CD4-positive, alpha-beta T cell (primary cell): ENCODE measurements around the gene PLXNC1. TPM values are rescaled to one million over a fixed set of nuclear protein-coding genes. Genes with fewer than 3 reads are reported as not detected.

Source experiments
- ATAC-seq: fragments of 200-7000 bp; cut with Tn5 transposase; one replicate; pipeline ENCODE4 v1.10.0; 2022; ENCODE audit warnings: mild to moderate bottlenecking; ENCODE audit not compliant: poor library complexity
- CTCF ChIA-PET: fragments of 350-600 bp; sonication (Branson Sonifier 250); formaldehyde crosslinking; loops from one replicate; lab custom pipeline; 2021; ENCODE audit warnings: antibody characterized with exemption, inconsistent platforms; lab: Charles Lee
- POLR2A ChIA-PET: fragments of 350-600 bp; sonication (Branson Sonifier 250); formaldehyde crosslinking; loops from one replicate; lab custom pipeline; 2021; ENCODE audit warnings: antibody characterized with exemption, inconsistent platforms; lab: Charles Lee
- DNase-seq, 14 experiments: peaks; one replicate each; pipeline ENCODE4 v3.0.0-alpha.2; 2013 to 2020; ENCODE audit warnings: mixed read lengths in 2 of 14
- H3K27ac ChIP-seq, 2 donors: one replicate each; pipeline versions ENCODE4 v1.5.1 to v1.7.0; 2013; ENCODE audit warnings: low read length in 2 of 2, low read depth in 1 of 2, mild to moderate bottlenecking in 1 of 2
- H3K27me3 ChIP-seq, 2 experiments: 1 replicate in 1 of 2; 2 replicates in 1 of 2; pipeline versions ENCODE4 v1.6.1 to v1.7.0; 2013; ENCODE audit warnings: low read length in 2 of 2, control low read depth in 1 of 2, mild to moderate bottlenecking in 1 of 2, moderate library complexity in 1 of 2; ENCODE audit not compliant: insufficient read depth in 2 of 2, control insufficient read depth in 1 of 2
- H3K36me3 ChIP-seq: one replicate; pipeline ENCODE4 v1.6.1; 2013; ENCODE audit warnings: low read length, control low read depth; ENCODE audit not compliant: insufficient read depth
- H3K4me1 ChIP-seq: one replicate; pipeline ENCODE4 v1.6.1; 2013; ENCODE audit warnings: low read length, control low read depth; ENCODE audit not compliant: insufficient read depth
- H3K4me3 ChIP-seq: one replicate; pipeline ENCODE4 v1.5.1; 2013; ENCODE audit warnings: mild to moderate bottlenecking, low read length, moderate library complexity
- H3K9me3 ChIP-seq, 2 experiments: 1 replicate in 1 of 2; 2 replicates in 1 of 2; pipeline versions ENCODE4 v1.6.1 to v1.7.0; 2013; ENCODE audit warnings: low read length in 2 of 2, mild to moderate bottlenecking in 2 of 2, control low read depth in 1 of 2, moderate library complexity in 1 of 2; ENCODE audit not compliant: control insufficient read depth in 1 of 2, insufficient read depth in 1 of 2
- H3K27ac Mint-ChIP-seq: one replicate; pipeline ENCODE4 v1.8.0; 2020; ENCODE audit warnings: mixed read lengths
- H3K27me3 Mint-ChIP-seq: one replicate; pipeline ENCODE4 v1.8.0; 2021; ENCODE audit warnings: mixed read lengths
- H3K36me3 Mint-ChIP-seq: one replicate; pipeline ENCODE4 v1.8.0; 2021; ENCODE audit warnings: low read depth, mixed read lengths
- H3K4me1 Mint-ChIP-seq: one replicate; pipeline ENCODE4 v1.8.0; 2021; ENCODE audit warnings: low read depth, mixed read lengths
- H3K4me3 Mint-ChIP-seq: one replicate; pipeline ENCODE4 v1.8.0; 2020; ENCODE audit warnings: mild to moderate bottlenecking, mixed read lengths
- H3K9me3 Mint-ChIP-seq: one replicate; pipeline ENCODE4 v1.8.0; 2020; ENCODE audit warnings: mixed read lengths
- intact Hi-C, 2 experiments: fragments of 100-400 bp; cut with DNase I in 1 of 2; cut with micrococcal nuclease in 1 of 2; formaldehyde crosslinking; loops; one replicate each; pipeline versions ENCODE4 v1.15.1 to v1.9.0; 2023 to 2025; cut with DNase I, micrococcal nuclease
- total RNA-seq, 174 experiments: library from RNA in 2 of 174; stranded (reverse) in 2 of 174; gene quantifications; one replicate each; pipeline ENCODE4 v1.2.3 and lab custom pipeline; 2021 to 2026
- TF ChIP-seq, protein P1 (sequence below): fragments of 200-600 bp; IDR thresholded peaks from one replicate; pipeline ENCODE4 v1.8.0; 2022; ENCODE audit warnings: antibody characterized with exemption, mild to moderate bottlenecking

Gene PLXNC1
- total RNA-seq, 2 experiments from 2014 or later: 5.2 to 5.3 TPM

DNA sequence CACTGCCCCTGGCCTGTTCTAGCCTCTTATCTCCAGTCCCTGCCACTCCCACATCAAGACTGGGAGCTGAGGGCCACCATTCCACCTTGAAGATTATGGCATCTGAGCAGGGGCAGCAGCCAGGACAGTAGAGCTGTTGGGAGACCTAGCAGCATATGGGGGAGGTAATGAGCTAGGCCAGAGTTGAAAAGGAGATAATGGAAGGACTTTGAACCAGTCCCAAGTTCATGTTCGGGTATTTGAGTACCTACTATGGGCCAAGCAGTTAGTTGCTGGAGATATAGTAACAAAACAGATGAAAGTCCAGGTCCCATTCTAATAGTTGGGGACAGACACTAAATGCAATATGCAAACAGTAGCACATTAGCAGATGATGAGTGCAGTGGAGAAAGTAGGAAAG lies 151.5 kb downstream of the PLXNC1 start:
- intact Hi-C loops: no loop called here
- ATAC-seq: no peak
- DNase-seq: no peak
- POLR2A ChIA-PET: no interaction called here
- no peaks in the 10 kb centered on the region for H3K27me3 Mint-ChIP-seq
- no peaks in the 10 kb centered on the region for H3K4me1 ChIP-seq
- H3K36me3 Mint-ChIP-seq: peaks cover 96% of the 10 kb centered on the region
- H3K27ac Mint-ChIP-seq: no peak overlapping the region
- no peaks in the 10 kb centered on the region for H3K9me3 Mint-ChIP-seq
- no peaks in the 10 kb centered on the region for H3K27me3 ChIP-seq
- H3K36me3 ChIP-seq: peaks cover 86% of the 10 kb centered on the region
- H3K27ac ChIP-seq: no peak overlapping the region
- H3K9me3 ChIP-seq: no peaks in the 10 kb centered on the region
- H3K4me3 ChIP-seq: no peak overlapping the region
- H3K4me1 Mint-ChIP-seq: no peaks in the 10 kb centered on the region
- no peak overlapping the region for H3K4me3 Mint-ChIP-seq
- TF ChIP-seq, protein P1, sequence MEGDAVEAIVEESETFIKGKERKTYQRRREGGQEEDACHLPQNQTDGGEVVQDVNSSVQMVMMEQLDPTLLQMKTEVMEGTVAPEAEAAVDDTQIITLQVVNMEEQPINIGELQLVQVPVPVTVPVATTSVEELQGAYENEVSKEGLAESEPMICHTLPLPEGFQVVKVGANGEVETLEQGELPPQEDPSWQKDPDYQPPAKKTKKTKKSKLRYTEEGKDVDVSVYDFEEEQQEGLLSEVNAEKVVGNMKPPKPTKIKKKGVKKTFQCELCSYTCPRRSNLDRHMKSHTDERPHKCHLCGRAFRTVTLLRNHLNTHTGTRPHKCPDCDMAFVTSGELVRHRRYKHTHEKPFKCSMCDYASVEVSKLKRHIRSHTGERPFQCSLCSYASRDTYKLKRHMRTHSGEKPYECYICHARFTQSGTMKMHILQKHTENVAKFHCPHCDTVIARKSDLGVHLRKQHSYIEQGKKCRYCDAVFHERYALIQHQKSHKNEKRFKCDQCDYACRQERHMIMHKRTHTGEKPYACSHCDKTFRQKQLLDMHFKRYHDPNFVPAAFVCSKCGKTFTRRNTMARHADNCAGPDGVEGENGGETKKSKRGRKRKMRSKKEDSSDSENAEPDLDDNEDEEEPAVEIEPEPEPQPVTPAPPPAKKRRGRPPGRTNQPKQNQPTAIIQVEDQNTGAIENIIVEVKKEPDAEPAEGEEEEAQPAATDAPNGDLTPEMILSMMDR: no peak
- CTCF ChIA-PET: no interaction called here

DNA sequence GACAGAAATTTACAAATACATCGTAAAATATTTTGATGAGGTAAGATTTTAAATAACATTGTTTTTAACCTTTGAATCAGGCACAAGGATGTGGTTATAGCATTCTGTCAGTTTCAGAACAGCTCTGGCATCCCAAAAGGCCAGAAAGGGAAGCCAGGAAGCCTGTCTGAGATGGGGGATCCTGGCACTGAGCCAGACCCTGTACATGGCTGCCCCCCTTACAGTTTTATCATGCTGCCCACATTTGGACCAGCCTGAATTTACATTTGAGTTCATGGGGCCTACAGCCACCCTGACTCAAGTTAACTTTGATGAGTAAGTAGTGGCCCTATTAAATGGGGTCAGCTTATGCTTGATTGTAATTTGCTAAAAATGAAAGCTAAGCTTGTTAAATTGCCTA lies 155.6 kb downstream of the PLXNC1 start:
- Histone ChIP-seq H3K27me3 (no peaks in the 10 kb centered on the region), H3K9me3 (no peaks in the 10 kb centered on the region), H3K4me1 (no peaks in the 10 kb centered on the region), H3K36me3 (peaks cover 75% of the 10 kb centered on the region), H3K4me3 (no peak overlapping the region), H3K27ac (no peak overlapping the region)
- no peak for DNase-seq
- ChIA-PET POLR2A (no interaction called here), CTCF (interaction anchor here (0.7 to 0.9 kb wide), 4 partner anchors 10 to 1733 kb away, joined by 3 read pairs; no protein-coding TSS in a partner anchor)
- no peak for ATAC-seq
- no peak overlapping the region for H3K4me3 Mint-ChIP-seq
- no peaks in the 10 kb centered on the region for H3K9me3 Mint-ChIP-seq
- intact Hi-C loops: no loop called here
- no peaks in the 10 kb centered on the region for H3K27me3 Mint-ChIP-seq
- TF ChIP-seq, protein P1: no peak
- peaks cover 96% of the 10 kb centered on the region for H3K36me3 Mint-ChIP-seq
- no peaks in the 10 kb centered on the region for H3K4me1 Mint-ChIP-seq
- no peak overlapping the region for H3K27ac Mint-ChIP-seq

DNA sequence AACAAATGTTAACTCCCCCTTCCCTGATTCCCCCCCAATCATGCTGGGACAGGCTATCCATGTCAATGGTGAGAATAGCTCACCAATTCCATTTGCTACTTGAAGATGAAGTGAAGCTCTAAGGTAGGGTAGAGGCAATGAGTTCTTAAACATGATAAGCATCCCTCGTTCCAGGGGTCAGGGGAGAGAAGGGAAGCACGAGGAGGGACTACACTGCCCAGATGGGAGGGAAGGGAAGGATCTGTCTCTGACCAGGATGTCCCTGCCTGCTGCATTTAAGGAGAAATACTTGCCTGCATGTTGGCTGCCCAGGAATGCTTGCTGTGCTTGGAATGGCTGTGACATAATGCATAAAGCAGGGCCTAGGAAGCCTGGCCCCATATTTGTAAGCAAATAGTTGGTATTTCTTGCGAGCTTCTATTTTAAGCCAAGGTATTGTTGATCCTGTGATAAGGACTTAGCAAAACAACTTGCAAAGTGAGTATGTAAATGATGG lies 156.2 kb downstream of the PLXNC1 start:
- peaks cover 70% of the 10 kb centered on the region for H3K36me3 ChIP-seq
- no peaks in the 10 kb centered on the region for H3K9me3 ChIP-seq
- Mint-ChIP-seq H3K9me3 (no peaks in the 10 kb centered on the region), H3K27me3 (no peaks in the 10 kb centered on the region), H3K4me3 (no peak overlapping the region), H3K36me3 (peaks cover 96% of the 10 kb centered on the region), H3K27ac (no peak overlapping the region), H3K4me1 (no peaks in the 10 kb centered on the region)
- intact Hi-C loops: no loop called here
- ATAC-seq: no peak
- TF ChIP-seq, protein P1: no peak
- CTCF ChIA-PET: no interaction called here
- H3K27me3 ChIP-seq: no peaks in the 10 kb centered on the region
- H3K27ac ChIP-seq: no peak overlapping the region
- POLR2A ChIA-PET: no interaction called here
- no peak overlapping the region for H3K4me3 ChIP-seq
- DNase-seq: no peak
- no peaks in the 10 kb centered on the region for H3K4me1 ChIP-seq
